CD4-positive, alpha-beta T cell treated with Interleukin-12 subunit alpha and Interleukin-12 subunit beta, for 1 hour (primary cell): ENCODE results near the gene EMILIN2.

Experiments used
- DNase-seq: peaks from one replicate; pipeline ENCODE4 v3.0.0-alpha.2; 2020

EMILIN2 gene

GRCh38 chr18:2959341-2959740 lies 112.5 kb downstream of the EMILIN2 start:
- no peak for DNase-seq

DNA sequence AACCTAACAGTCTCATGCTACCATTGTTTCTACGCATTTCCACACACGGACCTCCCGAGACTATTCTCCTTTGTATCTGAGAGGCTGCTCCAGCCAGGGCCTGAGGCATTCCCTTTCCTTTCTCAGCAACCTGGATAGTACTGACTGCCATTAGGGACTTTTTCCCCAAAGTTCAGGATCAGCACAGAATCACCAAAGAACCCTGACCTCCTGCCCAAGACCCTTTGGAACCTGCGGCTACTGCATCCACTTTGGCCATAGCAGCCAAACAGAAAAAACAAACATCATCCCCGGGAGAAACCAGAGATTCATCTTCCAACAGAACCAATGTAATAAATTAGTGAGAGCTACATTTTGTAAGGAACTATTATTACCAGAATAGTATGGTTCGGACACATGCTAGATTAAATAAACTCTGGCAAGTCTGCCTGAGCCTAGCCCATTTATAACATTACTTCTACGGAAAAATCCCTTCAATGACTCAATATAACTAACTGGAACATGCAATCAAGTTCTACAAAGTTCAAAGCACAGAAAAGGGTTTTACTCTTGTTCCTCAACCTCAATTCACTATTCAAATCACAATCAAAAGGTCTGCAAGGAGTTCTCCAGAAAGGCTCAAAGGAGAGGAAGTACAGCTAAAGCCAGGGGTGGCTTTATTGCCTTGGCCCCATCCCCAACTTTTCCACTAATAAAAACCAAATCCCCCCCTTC lies 114.3 kb downstream of the EMILIN2 start:
- no peak for DNase-seq

- DNase-seq, result no peak
These were observed 115.0 kb downstream of the EMILIN2 start for GRCh38 chr18:2961821-2962220.

GRCh38 chr18:2963048-2963447 lies 116.2 kb downstream of the EMILIN2 start:
- DNase-seq, result peak; percentile 72

- peak; percentile 52 for DNase-seq
These were observed 117.7 kb downstream of the EMILIN2 start for GRCh38 chr18:2964361-2965010.
